ENCODE measurements around the gene GMCL2. TPM values are rescaled to one million over a fixed set of nuclear protein-coding genes. Genes with fewer than 3 reads are reported as not detected.

GMCL2 gene
- total RNA-seq, 1 experiment from 2014 or later = not detected

DNA sequence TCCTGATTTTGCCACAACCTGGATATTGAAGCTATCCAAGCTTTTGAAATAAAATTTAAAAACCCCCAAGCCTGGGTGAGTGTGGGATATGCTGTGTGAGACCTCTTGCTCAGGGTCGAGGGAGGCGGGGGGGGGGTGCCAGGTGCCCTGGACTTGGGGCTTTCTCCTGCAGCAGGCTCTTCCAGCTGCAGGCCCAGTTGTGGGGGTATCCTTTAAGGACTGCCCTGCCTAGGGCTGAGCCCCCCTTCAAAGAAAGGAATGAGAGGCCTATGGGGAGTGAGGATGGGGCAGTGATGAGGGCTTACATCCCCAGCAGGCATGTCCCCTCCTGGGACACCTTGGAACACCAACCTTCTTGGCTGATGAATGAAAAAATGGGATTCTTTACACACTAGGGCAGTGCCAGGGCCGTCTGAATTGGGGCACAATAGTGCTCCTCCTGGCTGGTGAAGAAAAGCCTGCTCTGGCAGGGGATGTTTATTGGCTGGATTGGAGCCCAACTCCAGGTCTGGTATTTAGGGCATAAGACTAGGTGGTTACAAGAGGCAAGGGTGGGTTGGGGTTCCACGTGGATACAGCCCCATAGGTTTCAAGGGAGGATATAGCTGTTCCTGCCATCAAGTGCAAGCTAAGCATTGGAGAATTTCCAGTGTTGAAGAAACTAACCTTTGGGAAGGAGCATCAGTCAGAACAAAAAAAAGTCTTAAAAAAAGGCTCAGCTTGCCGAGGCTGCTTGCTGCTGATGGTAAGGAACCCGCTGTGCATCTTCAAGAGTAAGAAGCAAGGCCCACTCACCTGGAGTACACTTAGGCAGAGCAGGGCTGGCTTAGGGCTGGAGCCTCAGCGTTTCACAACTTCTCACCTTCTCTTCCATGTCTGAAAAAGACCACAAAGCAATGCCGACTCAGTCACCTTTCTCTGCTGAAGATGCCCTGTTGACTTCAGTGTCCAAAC is 24.2 kb upstream of the GMCL2 start:
- H3K27ac ChIP-seq (ENCODE audit: insufficient read length, low read depth, low read length) = no peak overlapping the region
- Mint-ChIP-seq H3K36me3 (ENCODE audit: insufficient read depth in 1 of 3, low read depth in 3 of 3) (peaks cover 62 to 99% (median 93%) of the 10 kb centered on the region in 3 experiments), H3K27ac (peak overlapping the region in 2 of 3 experiments; percentile 80 to 82; a peak in 4 of 7 replicates), H3K4me3 (no peak overlapping the region; a peak in 1 of 5 replicates), H3K9me3 (no peaks in the 10 kb centered on the region), H3K4me1 (peaks cover 23 to 36% of the 10 kb centered on the region in 2 experiments), H3K27me3 (ENCODE audit: low read depth) (peaks cover 11% of the 10 kb centered on the region; the same call in 1 of the 2 replicates)
- no peak overlapping the region for H2AFZ ChIP-seq (ENCODE audit: low read length)
- H4K8ac ChIP-seq (replicated peaks; ENCODE audit: insufficient read length, low read depth, low read length) = no peak overlapping the region
- no peak overlapping the region for H3K9ac ChIP-seq (ENCODE audit: extremely low read depth, insufficient read length, low read length)
- peaks cover 10% of the 10 kb centered on the region; the same call in 1 of the 2 replicates for H3K79me2 ChIP-seq (ENCODE audit: insufficient read depth, low read length)
- no peaks in the 10 kb centered on the region for H4K20me1 ChIP-seq (ENCODE audit: control insufficient read depth, insufficient read depth, insufficient read length)
- peaks cover 7% of the 10 kb centered on the region for H3K79me1 ChIP-seq (ENCODE audit: insufficient read depth, low read depth, low read length, poor library complexity, severe bottlenecking)
- H2AK5ac ChIP-seq (ENCODE audit: insufficient read length, low read length) = no peak overlapping the region
- H3K23ac ChIP-seq (ENCODE audit: insufficient read length, low read depth, low read length) = no peak overlapping the region
- H2BK120ac ChIP-seq (ENCODE audit: low read depth, low read length, poor library complexity, severe bottlenecking) = no peak overlapping the region
- H3K14ac ChIP-seq (ENCODE audit: insufficient read depth, low read length) = no peak overlapping the region
- H2BK20ac ChIP-seq (ENCODE audit: low read depth, low read length, poor library complexity, severe bottlenecking) = no peak overlapping the region
- H4K91ac ChIP-seq (ENCODE audit: insufficient read length, low read depth, low read length) = no peak overlapping the region
- H3T11ph ChIP-seq (ENCODE audit: low read length) = no peak overlapping the region
- H3K56ac ChIP-seq (ENCODE audit: insufficient read length, low read depth, low read length) = no peak overlapping the region
- H3K4me1 ChIP-seq (ENCODE audit: insufficient read depth, low read length) = no peaks in the 10 kb centered on the region
- H3K23me2 ChIP-seq (ENCODE audit: insufficient read length, low read depth, low read length, poor library complexity, severe bottlenecking) = no peaks in the 10 kb centered on the region
- no peaks in the 10 kb centered on the region for H3K27me3 ChIP-seq (ENCODE audit: insufficient read depth, low read length)
- no peak overlapping the region for H3K18ac ChIP-seq (ENCODE audit: insufficient read length, low read depth, low read length)
- H2BK15ac ChIP-seq (ENCODE audit: low read depth, low read length) = no peak overlapping the region
- no peak for DNase-seq
- TF ChIP-seq, protein P1, sequence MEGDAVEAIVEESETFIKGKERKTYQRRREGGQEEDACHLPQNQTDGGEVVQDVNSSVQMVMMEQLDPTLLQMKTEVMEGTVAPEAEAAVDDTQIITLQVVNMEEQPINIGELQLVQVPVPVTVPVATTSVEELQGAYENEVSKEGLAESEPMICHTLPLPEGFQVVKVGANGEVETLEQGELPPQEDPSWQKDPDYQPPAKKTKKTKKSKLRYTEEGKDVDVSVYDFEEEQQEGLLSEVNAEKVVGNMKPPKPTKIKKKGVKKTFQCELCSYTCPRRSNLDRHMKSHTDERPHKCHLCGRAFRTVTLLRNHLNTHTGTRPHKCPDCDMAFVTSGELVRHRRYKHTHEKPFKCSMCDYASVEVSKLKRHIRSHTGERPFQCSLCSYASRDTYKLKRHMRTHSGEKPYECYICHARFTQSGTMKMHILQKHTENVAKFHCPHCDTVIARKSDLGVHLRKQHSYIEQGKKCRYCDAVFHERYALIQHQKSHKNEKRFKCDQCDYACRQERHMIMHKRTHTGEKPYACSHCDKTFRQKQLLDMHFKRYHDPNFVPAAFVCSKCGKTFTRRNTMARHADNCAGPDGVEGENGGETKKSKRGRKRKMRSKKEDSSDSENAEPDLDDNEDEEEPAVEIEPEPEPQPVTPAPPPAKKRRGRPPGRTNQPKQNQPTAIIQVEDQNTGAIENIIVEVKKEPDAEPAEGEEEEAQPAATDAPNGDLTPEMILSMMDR (conservative IDR thresholded peaks at IDR 0.05) = no peak
- H2BK5ac ChIP-seq (ENCODE audit: insufficient read length, low read length) = no peak overlapping the region
- H3K9me3 ChIP-seq (ENCODE audit: control insufficient read depth, low read depth, low read length) = no peaks in the 10 kb centered on the region
- H2BK12ac ChIP-seq (ENCODE audit: insufficient read length, low read depth, low read length) = no peak overlapping the region
- no peak overlapping the region for H4K5ac ChIP-seq (ENCODE audit: insufficient read length, low read depth, low read length)
- no peak overlapping the region for H3K4me2 ChIP-seq (ENCODE audit: insufficient read depth, insufficient read length, low read length)
- no peak overlapping the region for H3K4ac ChIP-seq (ENCODE audit: low read depth, low read length)
- no CpG with 5 or more reads among the region's 8 CpGs for WGBS (ENCODE audit: extremely low coverage, insufficient read length, low lambda C conversion rate)

Measured in H9 (cell line).